H1 (cell line): Measurements from ENCODE around the gene PSMD6. TPM values are rescaled to one million over a fixed set of nuclear protein-coding genes. Genes with fewer than 3 reads are reported as not detected.

Experiments used
- CHD7 ChIP-seq: fragments of 300-600 bp; sonication (generic); IDR thresholded peaks from 2 replicates; pipeline ENCODE4 v1.7.1; 2012; ENCODE audit warnings: low read length, moderate library complexity, mild to moderate bottlenecking, inconsistent platforms; ENCODE audit not compliant: insufficient replicate concordance
- CREB1 ChIP-seq: IDR thresholded peaks from 2 replicates; pipeline ENCODE4 v1.6.1; 2012; ENCODE audit warnings: inconsistent platforms
- FOSL1 ChIP-seq: IDR thresholded peaks from 2 replicates; pipeline ENCODE4 v1.6.1; 2011; ENCODE audit warnings: mild to moderate bottlenecking, low read depth, low read length, moderate library complexity; ENCODE audit not compliant: insufficient read depth
- TCF12 ChIP-seq: IDR thresholded peaks from 2 replicates; pipeline ENCODE4 v1.6.1; 2011; ENCODE audit warnings: low read depth, mild to moderate bottlenecking, low read length
- polyA plus RNA-seq, 7 experiments: library from polyadenylated mRNA; depleted of rRNA in 3 of 7; stranded (reverse) in 5 of 7; unstranded in 2 of 7; fragments of >200 nt in 5 of 7; fragments of 200-250 nt in 2 of 7; gene quantifications; 1 replicate in 5 of 7; 2 replicates in 1 of 7; 4 replicates in 1 of 7; pipeline versions ENCODE4 v1.2.1 to v1.2.3, GENCODE V29; 2011 to 2013; ENCODE audit warnings: missing spikeins in 2 of 7, mixed read lengths in 2 of 7
- total RNA-seq: library from RNA; stranded (reverse); fragmentation: NEBNext Ultra II Directional; extraction: Animal tissue kit (Norgen Biotek cat#: 25700); gene quantifications from 2 replicates; pipeline ENCODE4 v1.2.1, GENCODE V29; 2021

PSMD6 gene
- total and polyA plus RNA-seq, 2 of the 8 experiments (the other 6 are each of a cell fraction or from before 2014, with no cell fraction given), result 43.7 to 104 TPM

DNA sequence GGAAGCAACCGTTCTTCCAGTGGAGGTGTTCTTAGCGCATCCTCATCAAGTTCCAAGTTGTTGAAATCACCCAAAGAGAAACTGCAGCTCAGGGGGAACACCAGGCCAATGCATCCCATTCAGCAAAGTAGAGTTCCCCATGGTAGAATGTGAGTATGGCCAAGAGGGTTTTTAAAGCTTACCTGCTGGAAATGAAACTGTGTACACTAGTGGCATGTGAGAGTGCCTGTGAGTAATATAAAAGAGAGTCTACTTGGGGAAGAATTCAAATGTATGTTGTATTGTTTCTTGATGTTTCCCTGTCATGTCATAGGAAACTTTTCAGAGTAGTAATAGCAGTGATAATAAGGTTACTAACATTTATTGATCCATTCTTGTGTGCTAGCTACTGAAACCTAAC is 43.3 kb downstream of the PSMD6 start (continued):
- no peak for TF ChIP-seq CHD7
- TF ChIP-seq FOSL1, result no peak
- no peak for TF ChIP-seq CREB1
- no peak for TF ChIP-seq TCF12
